Skin epidermis (tissue), 12 donors: ENCODE measurements around the gene E2F6.
A peak's percentile ranks its signal among the peaks of the same experiment; 100 is the strongest.

Experiments used
- H3K27ac ChIP-seq, 21 experiments: fragments of 200-600 bp; sonication (generic) in 11 of 21; one replicate each; pipeline ENCODE4 v1.5.0; 2020; ENCODE audit warnings: mild to moderate bottlenecking in 3 of 21, inconsistent platforms in 2 of 21, moderate library complexity in 2 of 21
- H3K4me3 ChIP-seq, 7 experiments: fragments of 200-600 bp; sonication (generic) in 2 of 7; one replicate each; pipeline ENCODE4 v1.5.0; 2020; ENCODE audit warnings: inconsistent platforms in 2 of 7, mild to moderate bottlenecking in 2 of 7, moderate library complexity in 1 of 7

Gene E2F6

GRCh38 chr2:11494310-11494709 is 28.3 kb upstream of the E2F6 start:
- Histone ChIP-seq H3K27ac (no peak overlapping the region), H3K4me3 (no peak overlapping the region)

GRCh38 chr2:11493282-11493681 is 27.3 kb upstream of the E2F6 start:
- H3K27ac ChIP-seq = no peak overlapping the region
- no peak overlapping the region for H3K4me3 ChIP-seq

- H3K4me3 ChIP-seq = no peak overlapping the region
- H3K27ac ChIP-seq = no peak overlapping the region
These were observed 26.8 kb upstream of the E2F6 start for GRCh38 chr2:11492720-11493119.

- no peak overlapping the region for H3K4me3 ChIP-seq
- no peak overlapping the region for H3K27ac ChIP-seq
These were observed 26.3 kb upstream of the E2F6 start for GRCh38 chr2:11492244-11492643.

GRCh38 chr2:11491348-11491933 is 25.5 kb upstream of the E2F6 start:
- no peak overlapping the region for H3K4me3 ChIP-seq
- no peak overlapping the region for H3K27ac ChIP-seq

- H3K4me3 ChIP-seq = no peak overlapping the region
These were observed 24.2 kb upstream of the E2F6 start for GRCh38 chr2:11490194-11490593.

GRCh38 chr2:11488809-11489208 is 22.8 kb upstream of the E2F6 start:
- Histone ChIP-seq H3K4me3 (no peak overlapping the region), H3K27ac (no peak overlapping the region)

More at GRCh38 chr2:11490194-11490593, 24.2 kb upstream of the E2F6 start:
- no peak overlapping the region for H3K27ac ChIP-seq

GRCh38 chr2:11483806-11484617 is 18.1 kb upstream of the E2F6 start:
- Histone ChIP-seq H3K27ac (no peak overlapping the region), H3K4me3 (peak overlapping the region in 1 of 7 experiments; percentile 57)

GRCh38 chr2:11482473-11483035 is 16.6 kb upstream of the E2F6 start:
- Histone ChIP-seq H3K4me3 (peak overlapping the region; percentile 28 to 57 (median 45)), H3K27ac (peak overlapping the region in 8 of 21 experiments; percentile 26 to 82 (median 57))

- H3K27ac ChIP-seq = peak overlapping the region in 7 of 21 experiments; percentile 39 to 82 (median 58)
These were observed 16.0 kb upstream of the E2F6 start for GRCh38 chr2:11481789-11482472.

GRCh38 chr2:11481426-11481788 is 15.4 kb upstream of the E2F6 start:
- H3K4me3 ChIP-seq = no peak overlapping the region
- peak overlapping the region in 1 of 21 experiments; percentile 22 for H3K27ac ChIP-seq

More at GRCh38 chr2:11481789-11482472, 16.0 kb upstream of the E2F6 start:
- H3K4me3 ChIP-seq = peak overlapping the region in 5 of 7 experiments; percentile 28 to 57 (median 45)

GRCh38 chr2:11480859-11481258 is 14.9 kb upstream of the E2F6 start:
- no peak overlapping the region for H3K27ac ChIP-seq
- no peak overlapping the region for H3K4me3 ChIP-seq

GRCh38 chr2:11480406-11480805 is 14.4 kb upstream of the E2F6 start:
- Histone ChIP-seq H3K4me3 (no peak overlapping the region), H3K27ac (no peak overlapping the region)

- Histone ChIP-seq H3K4me3 (no peak overlapping the region), H3K27ac (peak overlapping the region in 1 of 21 experiments; percentile 10)
These were observed 13.1 kb upstream of the E2F6 start for GRCh38 chr2:11478899-11479605.

- H3K4me3 ChIP-seq = no peak overlapping the region
- no peak overlapping the region for H3K27ac ChIP-seq
These were observed 12.0 kb upstream of the E2F6 start for GRCh38 chr2:11477994-11478393.

- H3K4me3 ChIP-seq = no peak overlapping the region
These were observed 7.9 kb upstream of the E2F6 start for GRCh38 chr2:11473659-11474433.

GRCh38 chr2:11467749-11468148 is 1.8 kb upstream of the E2F6 start:
- H3K4me3 ChIP-seq = no peak overlapping the region
- H3K27ac ChIP-seq = no peak overlapping the region

More at GRCh38 chr2:11473659-11474433, 7.9 kb upstream of the E2F6 start:
- H3K27ac ChIP-seq = no peak overlapping the region

- Histone ChIP-seq H3K27ac (no peak overlapping the region), H3K4me3 (peak overlapping the region in 1 of 7 experiments; percentile 61)
These were observed 1.2 kb upstream of the E2F6 start for GRCh38 chr2:11467129-11467649.
